ENCODE measurements around the gene SH3PXD2A.

The SH3PXD2A gene

DNA sequence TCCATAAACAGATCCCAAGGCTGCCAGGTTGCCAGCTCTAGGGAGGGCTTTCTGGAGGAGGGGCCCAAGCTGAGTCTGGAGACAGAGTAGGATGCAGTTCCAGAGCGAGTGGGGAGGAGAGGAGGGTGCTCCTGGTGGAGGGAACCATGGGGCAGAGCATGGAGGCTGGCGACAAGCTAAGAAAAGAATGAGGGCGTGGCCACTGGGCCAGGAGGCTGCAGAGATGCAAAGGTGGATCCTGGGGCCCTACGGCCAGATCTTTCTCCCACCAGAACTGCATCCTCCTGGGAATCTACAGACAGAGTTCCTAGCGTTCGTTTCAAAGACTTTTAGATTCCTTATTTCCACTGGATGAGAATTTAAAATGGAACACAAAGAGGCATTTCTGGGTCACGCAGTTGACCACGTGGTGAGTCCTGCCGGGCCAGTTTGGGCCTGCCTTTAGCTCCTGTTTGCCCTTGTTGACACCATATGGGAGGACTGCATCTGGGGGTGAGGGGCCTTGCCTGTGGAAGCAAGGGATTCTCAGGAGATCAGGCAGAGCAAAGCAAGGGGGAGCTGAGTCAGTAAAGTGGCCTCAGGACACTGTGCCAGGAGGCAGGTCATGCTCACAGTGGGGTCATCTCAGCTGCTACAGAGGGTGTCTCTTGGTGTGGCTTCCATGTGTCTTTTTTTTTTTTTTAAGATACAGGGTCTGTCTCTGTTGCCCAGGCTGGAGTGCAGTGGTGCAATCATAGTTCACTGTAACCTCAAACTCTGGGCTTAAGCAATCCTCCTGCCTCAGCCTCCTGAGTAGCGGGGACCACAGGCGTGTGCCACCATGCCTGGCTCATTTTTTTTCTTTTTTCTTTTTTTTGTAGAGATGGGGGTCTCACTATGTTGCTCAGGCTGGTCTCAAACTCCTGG is 137.8 kb downstream of the SH3PXD2A start:
- DNase-seq: no peak

DNA sequence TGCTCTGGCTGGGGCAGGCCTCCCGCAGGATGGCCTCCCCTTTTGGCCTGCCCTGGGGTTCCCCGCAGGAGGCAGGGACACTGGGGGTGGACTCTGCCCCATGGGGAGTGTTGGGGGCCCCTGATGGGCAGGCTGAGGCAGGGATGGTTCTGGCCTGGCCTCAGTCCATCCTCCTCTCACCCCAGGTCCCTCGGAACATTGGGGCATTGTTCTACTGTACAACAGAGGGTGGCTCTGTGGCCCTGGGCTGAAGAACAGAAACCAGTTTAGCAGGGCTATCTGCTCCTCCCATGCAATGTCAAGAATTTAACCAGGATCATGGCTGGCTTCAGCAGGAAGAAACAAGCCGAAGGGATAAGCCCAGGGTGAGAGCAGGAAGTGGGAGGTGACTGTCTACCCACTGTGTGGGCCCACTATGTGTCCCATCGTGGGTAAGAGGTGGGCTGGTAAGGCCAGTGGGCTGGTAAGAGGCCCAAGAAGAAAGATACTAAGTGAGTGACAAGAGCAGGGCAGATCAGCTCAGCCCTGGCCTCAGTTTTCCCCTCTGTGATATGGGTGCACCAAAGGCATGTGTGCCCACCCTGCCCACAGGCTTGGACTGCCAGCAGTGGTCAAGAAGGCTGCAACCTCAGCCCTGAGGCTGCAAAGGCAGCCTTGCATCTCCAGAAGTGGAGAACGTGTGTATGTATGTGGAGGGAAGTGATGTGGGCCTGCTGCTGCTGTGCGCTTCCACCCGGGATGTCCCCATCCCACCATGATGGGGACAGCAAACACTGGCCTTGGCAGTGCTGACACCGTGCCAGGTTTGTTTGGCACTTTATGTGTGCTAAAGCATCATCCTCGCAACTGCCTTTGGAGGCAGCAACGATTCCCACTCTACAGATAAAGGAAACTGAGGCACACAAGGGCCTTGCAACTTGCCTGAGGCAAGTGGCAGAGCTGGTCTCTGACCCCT is 138.9 kb downstream of the SH3PXD2A start:
- no peak for DNase-seq

DNA sequence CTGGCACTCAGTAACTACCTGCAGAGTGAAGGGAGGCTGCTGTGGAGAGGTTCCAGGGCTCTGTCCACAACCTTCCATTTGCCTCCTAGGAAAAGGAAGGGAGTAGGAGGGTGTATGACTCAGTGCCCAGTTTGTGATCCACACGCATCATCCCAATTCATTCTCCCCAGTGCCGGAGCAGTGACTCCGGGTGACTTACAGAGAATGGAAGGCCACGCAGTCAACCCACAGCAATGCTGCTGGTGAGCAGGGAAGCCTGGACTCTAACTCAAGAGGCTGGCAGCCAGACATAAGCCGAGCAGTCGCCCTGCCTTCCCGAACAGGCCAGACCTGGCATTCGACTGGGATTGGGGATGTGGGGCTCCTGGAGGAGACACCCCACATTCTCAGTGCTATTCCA is 139.9 kb downstream of the SH3PXD2A start:
- no peak for DNase-seq

DNA sequence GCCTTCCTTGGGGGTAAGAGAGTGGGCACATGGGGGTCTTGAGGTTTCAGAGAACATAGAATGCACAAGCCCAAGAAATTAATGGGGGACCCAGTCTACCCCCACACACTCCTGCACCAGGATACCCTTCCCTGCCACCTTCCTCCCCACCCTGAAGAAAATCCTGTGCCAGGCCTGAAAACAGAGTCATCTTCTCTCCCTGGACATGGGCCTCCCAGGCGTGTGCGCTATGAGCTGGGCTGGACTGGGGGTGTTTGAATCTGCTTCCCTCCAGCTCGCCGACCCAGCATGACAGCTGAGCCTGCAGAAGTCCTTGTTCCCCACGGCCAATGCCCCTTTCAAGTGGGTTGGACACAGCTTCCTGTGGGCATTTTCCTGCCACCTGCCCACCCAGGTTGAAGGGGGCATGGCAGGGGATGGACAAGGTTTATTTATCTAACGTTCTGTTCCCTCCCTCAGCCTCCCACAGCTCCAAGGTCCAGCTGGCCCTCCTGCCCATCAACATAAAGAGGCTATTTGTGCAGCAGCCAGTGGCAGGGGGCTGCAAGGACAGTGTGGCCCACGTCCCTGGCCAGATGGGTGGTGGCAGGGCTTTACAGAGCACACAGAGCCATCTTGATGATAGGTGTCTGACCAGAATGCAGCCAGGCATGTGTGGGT is 141.0 kb downstream of the SH3PXD2A start:
- DNase-seq: no peak

DNA sequence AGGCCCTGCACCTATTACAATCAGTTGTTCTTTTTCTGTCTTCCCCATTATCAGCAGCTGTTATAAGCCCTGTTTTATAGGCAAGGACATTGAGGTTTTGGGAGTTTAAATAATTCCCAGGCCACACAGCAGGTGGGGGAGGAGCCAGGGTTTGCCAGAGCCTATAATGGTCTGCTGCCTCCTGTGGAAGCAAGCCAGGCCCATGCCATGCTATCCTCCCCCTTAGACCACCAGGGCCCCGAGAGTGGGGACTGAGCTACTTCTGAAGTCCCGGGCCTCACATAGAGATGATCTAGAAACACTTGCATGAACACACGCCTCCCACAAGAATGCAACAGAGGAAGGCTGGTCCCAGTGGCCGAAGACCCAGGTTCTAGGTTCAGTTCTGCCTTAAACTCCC is 141.7 kb downstream of the SH3PXD2A start:
- no peak for DNase-seq

DNA sequence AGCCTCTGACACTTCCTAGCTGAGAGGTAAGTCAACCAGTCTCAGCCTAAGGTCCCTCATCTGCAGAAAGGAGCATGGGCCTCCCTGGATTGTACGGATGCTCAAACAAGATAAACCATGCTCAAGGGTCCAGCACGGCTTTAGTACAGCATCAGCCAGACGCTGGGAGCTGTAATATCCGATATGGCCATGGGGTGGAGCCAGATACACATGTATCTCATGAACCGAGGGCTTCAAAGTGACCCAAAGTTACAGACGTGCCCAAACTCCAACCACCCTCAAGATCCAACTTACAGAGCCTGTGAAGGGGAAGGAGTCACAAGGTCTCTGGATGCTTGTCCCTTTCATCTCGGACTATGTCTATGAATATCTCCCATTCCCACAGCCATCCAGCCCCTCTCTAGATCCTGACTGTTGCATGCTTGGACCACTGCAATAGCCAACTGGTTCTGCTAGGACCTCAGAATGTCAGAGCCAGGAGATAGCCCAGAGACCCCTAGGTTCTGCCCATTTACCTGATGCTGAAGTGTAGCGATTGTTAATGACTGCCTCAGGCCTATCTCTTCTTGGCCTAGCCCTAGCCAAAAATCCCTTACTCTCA is 142.4 kb downstream of the SH3PXD2A start:
- DNase-seq: peak; percentile 66

DNA sequence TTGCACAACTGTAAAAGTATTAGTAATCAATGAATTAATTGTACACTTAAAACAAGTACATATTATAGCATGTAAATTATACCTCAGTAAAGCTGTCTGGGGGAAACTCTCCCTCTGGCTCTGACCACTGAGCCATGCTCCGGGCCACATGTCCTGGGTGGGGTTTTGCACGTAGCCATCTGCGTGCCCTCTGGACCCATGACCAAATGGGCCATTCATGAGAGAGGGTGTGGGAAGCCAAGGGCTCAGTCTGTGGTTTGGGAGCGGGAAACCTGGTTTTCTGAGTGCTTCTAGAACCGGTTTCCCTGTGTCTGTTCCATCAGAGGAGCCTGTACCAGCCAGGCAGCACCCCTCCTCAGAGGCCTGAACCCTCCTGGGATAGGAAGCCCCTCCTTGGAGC is 143.2 kb downstream of the SH3PXD2A start:
- DNase-seq: no peak

DNA sequence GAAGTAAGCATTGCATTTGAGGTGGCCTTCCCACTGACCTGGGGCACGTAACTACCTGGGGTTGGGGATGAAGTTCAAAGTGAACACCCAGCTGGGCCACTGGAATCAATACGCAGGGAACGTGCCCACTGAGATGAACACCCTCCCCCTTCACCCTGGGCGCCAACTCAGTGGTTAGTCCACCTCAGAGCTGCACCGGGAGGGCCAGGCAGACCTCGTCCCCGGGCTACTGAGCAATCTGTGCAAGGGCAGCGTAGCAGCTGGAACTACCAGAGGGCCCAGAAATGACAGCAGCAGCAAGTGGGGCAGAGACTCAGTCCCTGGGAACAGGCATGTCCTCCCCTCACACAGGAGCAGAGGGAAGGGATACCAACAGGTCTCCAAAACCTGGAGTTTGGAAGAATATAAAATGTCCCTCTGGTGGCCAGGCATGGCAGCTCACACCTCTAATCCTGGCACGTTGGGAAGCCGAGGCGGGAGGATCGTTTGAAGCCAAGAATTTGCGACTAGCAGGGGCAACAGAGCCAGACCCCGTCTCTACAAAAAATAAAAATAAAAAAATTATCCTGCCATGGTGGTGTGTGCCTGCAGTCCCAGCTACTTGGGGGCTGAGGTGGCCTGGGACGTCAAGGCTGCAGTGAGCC is 143.9 kb downstream of the SH3PXD2A start:
- no peak for DNase-seq

DNA sequence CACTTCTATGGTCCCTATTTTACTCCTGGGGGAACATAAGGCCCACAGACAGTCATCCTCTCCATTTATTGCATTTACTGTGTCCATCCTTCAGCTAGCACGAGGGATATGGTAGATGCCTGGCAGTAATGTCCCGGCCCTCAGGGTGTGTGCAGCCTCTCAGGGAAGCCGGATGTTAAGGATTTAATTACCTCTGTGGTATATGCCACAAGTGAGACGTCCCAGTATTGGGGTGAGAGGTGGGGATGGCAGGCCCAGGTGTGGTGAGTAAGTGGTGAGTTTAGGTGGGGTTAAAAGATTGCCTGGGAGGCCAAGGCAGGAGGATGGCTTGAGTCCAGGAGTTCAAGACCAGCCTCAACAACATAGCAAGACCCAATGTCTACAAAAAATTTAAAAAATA is 144.9 kb downstream of the SH3PXD2A start:
- no peak for DNase-seq

DNA sequence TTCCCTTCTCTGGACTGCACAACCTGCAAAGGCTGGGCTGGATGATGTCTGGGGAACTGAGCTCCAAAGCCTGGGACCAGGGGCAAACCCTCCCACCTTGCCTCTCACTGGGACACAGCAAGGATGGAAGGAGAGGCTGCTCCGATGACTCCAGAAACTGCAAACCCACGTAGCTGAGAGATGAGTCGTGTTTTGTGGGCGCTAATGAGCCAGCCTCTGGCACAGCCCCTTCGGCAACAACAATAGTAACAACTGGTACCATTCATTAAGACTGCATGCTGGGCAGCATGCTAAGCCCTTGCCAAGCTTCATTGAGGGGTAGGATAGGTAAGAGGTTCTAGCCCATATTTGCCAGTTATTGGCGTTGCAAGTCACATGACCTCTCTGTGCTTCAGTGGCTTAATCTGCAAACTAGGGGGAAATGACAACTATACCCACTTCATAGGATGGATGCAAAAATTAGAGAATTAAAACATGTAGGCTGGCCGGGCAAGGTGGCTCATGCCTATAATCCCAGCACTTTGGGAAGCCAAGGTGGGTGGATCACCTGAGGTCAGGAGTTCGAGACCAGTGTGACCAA is 145.9 kb downstream of the SH3PXD2A start:
- no peak for DNase-seq

DNA sequence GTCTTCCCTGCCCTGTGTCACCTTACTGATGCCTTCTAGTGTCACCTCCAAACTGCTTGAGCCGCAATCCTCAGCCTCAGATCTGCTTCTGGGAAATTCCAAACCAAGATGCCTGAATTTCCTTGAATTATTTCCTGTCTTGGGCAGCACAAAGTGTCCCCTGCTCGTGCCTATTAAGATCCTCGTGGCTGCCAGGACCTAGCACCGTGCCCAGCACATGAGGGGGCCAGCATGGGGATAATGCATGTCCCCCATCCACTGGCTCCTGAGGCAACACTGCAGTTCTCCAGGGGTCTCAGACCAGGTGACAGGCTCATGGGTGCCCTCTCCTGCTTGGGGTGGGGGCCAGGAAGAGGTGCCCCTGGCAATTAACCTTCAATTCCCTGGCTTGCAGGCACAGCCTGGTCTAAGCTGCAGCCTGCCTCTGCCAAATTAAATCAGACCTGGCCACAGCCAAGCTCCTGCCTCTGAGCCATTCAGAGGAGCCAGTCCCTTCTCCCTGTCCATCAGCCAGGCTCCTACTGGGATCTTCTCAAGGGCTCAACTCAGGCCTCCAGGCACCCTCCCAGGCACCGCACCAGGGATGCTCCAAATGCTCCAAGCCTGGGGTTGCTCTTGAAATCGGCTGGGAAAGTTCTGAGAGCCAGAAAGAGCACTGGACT is 146.6 kb downstream of the SH3PXD2A start:
- DNase-seq: no peak

DNA sequence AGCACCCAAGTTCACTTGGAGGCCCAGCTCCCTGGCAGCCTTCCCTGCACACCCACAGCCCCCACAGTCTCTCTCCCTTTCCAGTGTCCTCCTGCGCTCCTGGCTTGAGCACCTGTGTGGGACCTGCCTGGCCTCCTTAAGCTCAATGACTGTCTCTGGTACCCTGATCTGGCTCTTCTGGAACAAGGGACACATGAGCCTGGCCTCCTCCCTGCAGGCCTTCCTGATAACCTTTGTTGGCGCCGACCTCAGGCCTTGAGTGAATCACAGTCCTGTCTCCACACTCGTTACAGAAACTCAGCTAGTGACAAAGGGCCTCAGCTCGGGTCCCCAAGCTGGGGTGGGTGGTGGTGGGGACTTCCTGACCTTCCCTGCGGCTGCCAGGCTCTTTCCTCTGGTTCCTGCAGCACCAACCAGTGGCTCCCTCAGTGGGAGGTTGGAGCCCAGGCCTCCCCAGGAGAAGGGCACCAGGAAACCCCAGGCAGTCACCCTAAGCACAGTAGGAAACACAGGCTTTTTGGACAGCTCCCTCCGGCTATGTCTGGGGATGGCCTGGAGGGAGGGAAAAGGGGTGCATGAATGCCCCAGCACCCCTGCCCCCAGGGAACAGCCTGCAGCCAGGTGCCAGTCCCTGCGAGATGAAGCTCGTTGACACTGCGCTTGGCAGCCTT is 147.3 kb downstream of the SH3PXD2A start:
- no peak for DNase-seq

DNA sequence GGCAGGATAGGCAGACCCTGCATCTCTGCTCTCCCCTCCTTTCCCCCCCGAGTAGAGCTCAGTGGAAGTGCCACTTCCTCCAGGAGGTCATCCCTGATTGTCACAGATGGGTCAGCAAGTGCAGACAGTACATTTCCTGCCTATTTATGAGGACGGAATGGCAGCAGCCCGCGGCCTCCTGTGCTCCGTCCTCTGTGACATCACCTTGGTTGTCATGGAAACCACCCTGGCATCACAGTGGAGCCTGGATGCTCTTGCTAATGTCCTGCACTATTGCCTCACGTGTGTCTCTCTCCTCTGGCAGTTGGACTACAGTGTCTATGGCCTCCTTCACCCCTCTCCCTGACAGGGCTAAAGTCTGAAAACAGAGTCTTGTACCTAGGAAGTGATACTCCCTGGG is 148.6 kb downstream of the SH3PXD2A start:
- no peak for DNase-seq

DNA sequence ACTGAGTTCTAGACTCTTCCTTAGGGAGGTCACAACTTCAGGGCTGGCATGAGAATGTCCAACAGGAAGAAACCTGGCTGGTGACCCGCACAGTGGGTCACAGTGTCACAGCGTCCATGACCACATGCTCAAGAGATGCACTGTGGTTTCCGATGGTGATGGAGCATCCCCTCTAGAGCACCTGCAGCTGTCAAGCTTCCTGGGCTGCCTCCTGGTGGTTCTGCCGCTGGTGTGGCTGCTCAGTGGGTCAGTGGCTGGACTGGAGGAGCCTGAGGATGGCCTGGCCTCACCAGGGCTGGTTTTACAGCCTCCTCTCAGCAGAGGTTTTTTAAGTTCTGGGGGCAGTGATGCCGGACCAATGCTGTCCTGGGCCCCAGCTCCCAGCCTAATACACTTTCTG is 149.3 kb downstream of the SH3PXD2A start:
- DNase-seq: no peak

DNA sequence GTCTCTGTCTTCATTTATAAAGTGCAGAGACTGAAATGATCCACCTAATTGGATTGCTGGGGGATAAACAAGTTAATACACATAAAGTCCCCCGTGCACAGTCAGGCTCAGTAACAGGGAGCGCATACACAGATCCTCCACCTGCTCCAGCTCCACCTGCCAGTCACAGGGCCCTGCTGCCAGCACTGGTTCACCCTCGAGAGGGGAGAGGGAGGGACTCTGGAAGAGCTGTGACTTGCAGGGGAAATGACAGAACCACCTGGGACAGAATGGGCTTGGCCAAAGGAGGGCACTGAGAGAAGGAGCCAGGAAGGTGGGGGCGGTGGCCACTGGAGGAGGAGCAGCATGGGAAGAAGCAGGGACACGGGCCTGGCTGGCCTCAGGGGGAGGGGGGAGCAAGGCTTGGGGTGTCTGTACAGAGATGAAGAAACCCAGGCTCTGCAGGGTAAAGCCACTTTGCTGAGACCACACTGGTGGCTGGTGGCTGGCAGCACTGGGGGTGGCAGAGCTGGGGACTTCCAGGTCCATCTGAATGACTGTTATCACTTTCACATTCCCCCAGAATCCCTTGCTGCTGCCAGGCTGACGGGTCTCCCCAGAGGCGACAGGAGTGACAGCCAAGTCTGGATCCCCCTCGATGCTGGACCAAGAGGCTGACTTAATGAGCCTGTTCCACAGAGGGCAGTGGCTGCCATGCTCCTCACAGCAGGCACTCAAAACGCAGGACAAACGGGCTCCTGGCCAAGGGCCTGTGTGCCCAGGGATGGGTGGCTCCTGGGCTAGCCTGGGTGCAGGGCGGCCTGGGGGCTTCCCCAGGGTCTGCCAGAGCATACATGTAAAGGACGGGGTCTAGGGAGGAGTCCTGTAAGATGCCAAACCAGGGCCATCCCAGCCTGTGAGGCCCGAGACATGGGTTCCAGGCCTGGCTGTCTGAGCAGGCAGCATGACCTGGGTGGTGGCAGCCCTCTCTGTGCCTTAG is 151.1 kb downstream of the SH3PXD2A start:
- DNase-seq: no peak

DNA sequence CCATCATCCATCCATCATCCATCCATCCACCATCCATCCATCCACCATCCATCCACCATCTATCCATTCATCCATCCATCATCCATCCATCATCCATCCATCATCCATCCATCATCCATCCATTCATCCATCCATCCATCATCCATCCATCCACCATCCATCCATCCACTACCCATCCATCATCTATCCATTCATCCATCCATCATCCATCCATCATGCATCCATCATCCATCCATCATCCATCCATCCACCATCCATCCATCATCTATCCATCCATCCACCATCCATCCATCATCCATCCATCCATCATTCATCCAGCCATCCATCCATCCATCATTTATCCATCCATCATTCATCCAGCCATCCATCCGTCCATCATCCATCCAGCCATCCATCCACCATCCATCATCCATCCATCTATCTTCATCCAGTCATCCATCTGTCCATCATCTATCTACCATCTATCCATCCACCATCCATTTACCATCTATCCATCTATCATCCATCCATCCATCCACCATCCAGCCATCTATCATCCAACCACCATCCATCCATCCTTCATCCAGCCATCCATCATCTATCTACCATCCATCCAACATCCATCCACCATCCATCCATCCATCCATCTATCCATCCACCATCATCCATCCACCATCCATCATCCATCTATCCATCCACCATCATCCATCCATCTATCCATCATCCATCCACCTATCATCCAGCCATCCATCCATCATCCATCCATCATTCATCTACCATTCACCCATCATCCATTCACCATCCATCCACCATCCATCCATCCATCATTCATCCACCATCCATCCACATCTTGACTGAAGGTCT is 153.8 kb downstream of the SH3PXD2A start:
- DNase-seq: no peak

DNA sequence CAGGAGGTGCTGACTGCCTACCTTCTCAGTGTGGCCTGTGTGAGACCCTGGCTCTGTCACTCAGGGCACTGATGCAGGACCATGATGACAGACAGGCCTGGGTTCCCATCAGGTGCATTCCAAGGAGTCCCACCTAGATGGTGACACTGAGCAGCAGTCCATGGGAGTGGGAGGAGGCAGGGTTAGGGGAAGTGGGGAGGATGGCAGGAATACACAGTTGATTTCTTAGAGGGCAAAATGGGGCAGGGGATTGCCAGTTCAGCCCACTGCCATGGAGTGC is 155.0 kb downstream of the SH3PXD2A start:
- no peak for DNase-seq

DNA sequence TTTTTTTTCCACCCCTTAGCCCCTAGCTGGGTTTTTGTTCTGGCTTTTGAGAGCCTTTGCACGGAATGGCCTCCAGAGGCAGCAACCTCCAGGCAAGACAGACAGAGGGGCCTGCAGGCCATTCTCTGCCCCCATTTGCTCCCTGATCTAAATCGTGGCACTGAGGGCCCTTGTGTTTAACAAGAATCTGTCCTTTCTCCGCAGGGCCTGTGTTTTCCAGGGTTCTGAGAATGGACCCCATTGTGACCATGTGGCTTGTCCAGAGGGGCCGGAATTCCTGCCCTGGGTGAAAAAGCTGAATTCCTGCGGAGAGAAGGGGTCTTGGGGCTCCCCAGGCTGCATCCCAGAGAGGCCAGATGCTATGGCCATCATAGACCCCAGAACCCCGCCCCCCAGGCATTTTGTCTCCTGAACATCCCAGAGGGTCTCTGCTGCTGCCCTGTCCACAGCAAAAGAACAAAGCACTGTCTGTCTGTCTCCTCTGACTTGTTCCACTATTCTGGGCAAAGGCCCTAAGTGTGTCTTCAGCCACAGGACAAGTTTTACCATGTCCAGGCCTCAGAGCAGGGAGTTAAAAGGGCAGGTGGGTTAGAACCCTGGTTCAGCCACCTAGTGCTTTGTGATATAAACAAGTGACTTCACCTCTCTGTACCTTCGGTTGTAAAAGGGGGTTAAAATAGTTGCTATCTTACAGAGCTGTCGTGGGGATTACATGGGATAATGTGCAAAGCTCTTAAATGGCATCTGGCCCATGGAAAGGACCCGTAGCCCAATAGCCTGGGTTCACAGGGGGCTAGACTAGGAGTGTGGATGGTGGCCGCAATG is 155.6 kb downstream of the SH3PXD2A start:
- DNase-seq: no peak
